Embryonic facial prominence (tissue), 1 donor: ENCODE results near the gene ZNF512B.
"Not testable (repeated sequence)": the region's sequence is repeated elsewhere in the genome, so short reads cannot be mapped to it uniquely, and the experiment has no call there.

Experiments
- DNase-seq: peaks from one replicate; pipeline ENCODE4 v3.0.0-alpha.2; 2016; ENCODE audit errors: extremely low spot score

The ZNF512B gene

DNA sequence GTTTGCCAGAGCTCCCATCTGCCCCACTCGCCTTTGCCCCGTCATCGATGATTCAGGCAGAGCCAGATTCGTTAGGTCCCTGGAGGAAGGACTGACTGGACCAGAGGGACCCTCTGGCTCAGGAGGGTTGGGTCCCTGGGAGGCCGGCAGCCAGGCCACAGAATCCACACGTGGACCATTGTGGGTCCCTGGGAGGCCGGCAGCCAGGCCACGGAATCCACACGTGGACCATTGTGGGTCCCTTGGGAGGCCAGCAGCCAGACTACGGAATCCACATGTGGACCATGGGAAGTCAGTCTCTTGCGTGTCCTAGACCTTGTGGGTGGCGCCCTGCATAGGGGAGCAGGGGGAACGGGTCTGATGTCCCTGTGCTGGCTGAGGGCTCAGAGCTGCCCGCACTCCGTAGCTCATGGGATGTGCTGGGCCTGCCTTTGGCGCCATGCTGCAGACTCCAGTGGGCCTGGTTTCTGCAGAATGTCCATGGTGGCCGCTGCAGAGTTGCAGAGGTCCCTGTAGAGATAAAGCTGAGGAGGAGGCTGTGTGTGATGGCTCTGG lies 37.0 kb downstream of the ZNF512B start:
- no peak for DNase-seq

GRCh38 chr20:63931735-63932134 lies 38.0 kb downstream of the ZNF512B start:
- no peak for DNase-seq

GRCh38 chr20:63930971-63931553 lies 38.7 kb downstream of the ZNF512B start:
- no peak for DNase-seq

DNA sequence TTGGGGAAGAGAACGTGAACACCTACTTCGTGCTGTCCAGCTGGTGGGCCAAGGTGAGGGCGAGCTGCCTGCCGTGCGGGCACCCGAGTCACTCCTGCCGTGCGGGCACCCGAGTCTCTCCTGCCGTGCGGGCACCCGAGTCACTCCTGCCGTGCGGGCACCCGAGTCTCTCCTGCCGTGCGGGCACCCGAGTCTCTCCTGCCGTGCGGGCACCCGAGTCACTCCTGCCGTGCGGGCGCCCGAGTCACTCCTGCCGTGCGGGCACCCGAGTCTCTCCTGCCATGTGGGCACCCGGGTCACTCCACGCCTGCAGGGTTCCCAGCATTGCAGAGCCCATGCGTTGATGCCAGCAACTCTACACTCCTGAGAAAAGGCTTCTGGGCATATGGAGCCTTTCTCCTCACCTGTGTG lies 40.3 kb downstream of the ZNF512B start:
- not testable (repeated sequence) for DNase-seq

GRCh38 chr20:63929071-63929470 lies 40.7 kb downstream of the ZNF512B start:
- no peak for DNase-seq

GRCh38 chr20:63926298-63926697 lies 43.4 kb downstream of the ZNF512B start:
- no peak for DNase-seq

DNA sequence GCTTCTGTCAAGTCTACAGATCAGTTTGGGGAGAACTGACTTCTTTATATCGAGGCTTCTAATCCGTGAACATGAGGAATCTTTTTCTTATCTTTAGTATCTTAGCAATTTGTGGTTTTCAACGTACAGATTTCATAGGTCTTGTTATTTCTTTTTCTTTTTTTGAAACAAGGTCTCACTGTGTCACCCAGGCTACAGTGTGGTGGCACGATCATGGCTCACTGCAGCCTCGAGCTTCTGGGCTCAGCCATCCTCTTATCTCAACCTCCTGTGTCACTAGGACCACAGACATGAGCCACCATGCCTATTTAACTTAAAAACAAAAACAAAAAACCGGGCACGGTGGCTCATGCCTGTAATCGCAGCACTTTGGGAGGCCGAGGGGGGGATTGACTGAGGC lies 45.5 kb downstream of the ZNF512B start:
- no peak for DNase-seq

- DNase-seq, result no peak
These were observed 46.1 kb downstream of the ZNF512B start for GRCh38 chr20:63923651-63924050.

GRCh38 chr20:63920226-63920625 lies 49.5 kb downstream of the ZNF512B start:
- no peak for DNase-seq

- no peak for DNase-seq
These were observed 50.6 kb downstream of the ZNF512B start for GRCh38 chr20:63919130-63919529.

DNA sequence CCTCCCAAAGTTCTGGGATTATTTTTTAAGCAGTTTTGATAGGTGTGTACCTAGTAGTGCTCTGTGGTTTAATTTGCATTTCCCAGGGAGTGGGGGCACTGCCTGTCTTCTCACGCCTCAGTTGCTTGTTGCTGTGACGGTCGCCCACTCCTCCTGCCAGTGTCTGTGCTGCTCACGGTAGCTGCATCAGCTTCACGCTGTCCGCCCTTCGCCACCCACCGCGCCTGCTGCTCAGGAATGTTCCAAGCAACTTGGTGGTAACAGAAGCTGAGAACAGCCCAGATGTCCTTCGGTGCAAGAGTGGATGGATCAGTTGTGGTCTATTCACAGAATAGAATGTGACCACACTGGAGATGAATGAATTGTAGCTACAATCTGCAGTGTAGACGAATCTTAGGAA lies 51.9 kb downstream of the ZNF512B start:
- no peak for DNase-seq

DNA sequence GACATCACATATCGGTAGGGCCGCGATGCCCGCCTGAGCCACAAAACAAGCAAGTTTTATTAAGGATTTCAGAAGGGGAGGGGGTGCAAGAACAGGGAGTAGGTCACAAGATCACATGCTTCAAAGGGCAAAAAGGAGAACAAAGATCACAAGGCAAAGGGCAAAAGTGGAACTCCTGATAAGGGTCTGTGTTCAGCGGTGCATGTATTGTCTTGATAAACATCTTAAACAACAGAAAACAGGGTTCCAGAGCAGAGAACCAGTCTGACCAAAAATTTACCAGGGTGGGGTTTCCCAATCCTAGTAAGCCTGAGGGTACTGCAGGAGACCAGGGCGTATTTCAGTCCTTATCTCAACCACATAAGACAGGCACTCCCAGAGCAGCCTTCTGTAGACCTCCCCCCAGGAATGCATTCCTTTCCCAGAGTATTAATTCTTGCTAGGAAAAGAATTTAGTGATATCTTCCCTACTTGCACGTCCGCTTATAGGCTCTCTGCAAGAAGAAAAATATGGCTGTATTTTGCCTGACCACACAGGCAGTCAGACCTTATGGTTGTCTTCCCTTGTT lies 53.3 kb downstream of the ZNF512B start:
- DNase-seq, result not testable (repeated sequence)

DNA sequence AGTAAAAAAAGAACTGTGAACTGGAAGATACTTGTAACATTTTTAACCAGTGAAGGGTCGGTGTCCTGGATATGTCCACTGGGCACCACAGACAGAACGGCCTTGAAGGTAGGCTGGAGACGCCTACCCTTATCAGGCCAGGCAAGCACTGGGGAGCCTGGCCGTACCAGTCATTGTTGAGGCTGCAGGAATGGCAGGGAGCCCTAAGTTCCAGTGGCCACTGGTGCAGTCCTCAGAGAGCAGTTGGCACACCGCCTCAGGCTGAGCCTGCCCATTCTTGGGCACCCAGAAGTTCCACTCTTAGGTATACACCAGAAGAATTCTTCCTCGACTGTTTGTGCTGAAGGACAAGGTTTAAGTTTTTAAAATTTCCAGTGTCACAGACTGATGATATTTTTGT lies 54.3 kb downstream of the ZNF512B start:
- DNase-seq, result no peak

GRCh38 chr20:63913768-63914167 lies 56.0 kb downstream of the ZNF512B start:
- DNase-seq, result no peak

DNA sequence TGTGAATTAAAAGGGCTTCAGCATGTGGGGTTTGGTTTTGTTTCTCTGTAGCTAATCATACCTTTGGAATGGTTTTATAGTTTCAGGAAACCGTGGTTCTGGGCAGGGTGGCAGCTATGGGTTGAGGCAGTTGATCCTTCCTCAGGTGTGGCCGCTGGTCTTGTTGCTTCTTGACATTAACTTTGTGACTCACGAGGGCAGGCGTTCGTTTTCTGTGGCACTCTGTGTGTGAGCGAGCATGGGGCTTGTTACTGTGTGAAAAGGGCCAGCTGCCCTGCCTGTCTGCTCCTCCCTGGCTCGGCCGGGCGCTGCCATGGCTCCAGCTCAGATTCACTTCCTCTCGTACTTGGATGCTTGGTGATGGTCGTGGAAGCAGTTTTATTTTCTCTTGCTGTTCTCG lies 58.6 kb downstream of the ZNF512B start:
- DNase-seq, result no peak

- no peak for DNase-seq
These were observed 61.6 kb downstream of the ZNF512B start for GRCh38 chr20:63908008-63908682.
